ENCODE data around the gene MAPK8.

DNA sequence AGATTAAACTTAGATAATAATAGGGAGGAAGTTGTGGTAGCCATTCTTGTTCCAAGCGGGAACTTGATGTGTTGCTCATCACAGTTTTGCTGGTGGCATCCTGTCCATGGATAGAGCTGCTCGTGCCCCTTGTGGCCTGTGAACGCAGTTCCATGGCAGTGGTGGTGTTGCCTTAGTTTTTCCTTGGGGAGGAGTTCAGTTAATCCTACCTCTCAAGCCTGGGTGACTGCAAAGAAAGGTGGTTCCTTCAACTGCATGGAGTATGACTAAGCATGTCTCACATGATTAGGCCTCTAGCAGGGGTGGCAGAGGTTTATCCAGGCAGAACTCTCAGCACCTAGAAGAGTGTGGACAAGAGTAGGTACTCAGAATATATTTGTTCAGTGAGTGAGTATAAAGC lies 99.7 kb downstream of the MAPK8 start:
- TF ChIP-seq, protein P1, sequence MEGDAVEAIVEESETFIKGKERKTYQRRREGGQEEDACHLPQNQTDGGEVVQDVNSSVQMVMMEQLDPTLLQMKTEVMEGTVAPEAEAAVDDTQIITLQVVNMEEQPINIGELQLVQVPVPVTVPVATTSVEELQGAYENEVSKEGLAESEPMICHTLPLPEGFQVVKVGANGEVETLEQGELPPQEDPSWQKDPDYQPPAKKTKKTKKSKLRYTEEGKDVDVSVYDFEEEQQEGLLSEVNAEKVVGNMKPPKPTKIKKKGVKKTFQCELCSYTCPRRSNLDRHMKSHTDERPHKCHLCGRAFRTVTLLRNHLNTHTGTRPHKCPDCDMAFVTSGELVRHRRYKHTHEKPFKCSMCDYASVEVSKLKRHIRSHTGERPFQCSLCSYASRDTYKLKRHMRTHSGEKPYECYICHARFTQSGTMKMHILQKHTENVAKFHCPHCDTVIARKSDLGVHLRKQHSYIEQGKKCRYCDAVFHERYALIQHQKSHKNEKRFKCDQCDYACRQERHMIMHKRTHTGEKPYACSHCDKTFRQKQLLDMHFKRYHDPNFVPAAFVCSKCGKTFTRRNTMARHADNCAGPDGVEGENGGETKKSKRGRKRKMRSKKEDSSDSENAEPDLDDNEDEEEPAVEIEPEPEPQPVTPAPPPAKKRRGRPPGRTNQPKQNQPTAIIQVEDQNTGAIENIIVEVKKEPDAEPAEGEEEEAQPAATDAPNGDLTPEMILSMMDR (IDR thresholded peaks at IDR 0.05): no peak
- TF ChIP-seq RAD21 (conservative IDR thresholded peaks at IDR 0.05 in 1 of 2, IDR thresholded peaks at IDR 0.05 in 1 of 2) (no peak), NPAS2 (CRISPR knock-in tag; IDR thresholded peaks at IDR 0.05; ENCODE audit: borderline replicate concordance) (no peak), JUNB (IDR thresholded peaks at IDR 0.05) (no peak), EP300 (IDR thresholded peaks at IDR 0.05) (no peak), CEBPB (IDR thresholded peaks at IDR 0.05) (no peak)
- TF ChIP-seq, protein P2, sequence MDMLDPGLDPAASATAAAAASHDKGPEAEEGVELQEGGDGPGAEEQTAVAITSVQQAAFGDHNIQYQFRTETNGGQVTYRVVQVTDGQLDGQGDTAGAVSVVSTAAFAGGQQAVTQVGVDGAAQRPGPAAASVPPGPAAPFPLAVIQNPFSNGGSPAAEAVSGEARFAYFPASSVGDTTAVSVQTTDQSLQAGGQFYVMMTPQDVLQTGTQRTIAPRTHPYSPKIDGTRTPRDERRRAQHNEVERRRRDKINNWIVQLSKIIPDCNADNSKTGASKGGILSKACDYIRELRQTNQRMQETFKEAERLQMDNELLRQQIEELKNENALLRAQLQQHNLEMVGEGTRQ (IDR thresholded peaks at IDR 0.05): no peak

Measured in A549 (cell line).